ENCODE measurements around the gene NEK11.
A peak's percentile ranks its signal among the peaks of the same experiment; 100 is the strongest.
"Not testable (repeated sequence)": the region's sequence is repeated elsewhere in the genome, so short reads cannot be mapped to it uniquely, and the experiment has no call there.

The NEK11 gene

DNA sequence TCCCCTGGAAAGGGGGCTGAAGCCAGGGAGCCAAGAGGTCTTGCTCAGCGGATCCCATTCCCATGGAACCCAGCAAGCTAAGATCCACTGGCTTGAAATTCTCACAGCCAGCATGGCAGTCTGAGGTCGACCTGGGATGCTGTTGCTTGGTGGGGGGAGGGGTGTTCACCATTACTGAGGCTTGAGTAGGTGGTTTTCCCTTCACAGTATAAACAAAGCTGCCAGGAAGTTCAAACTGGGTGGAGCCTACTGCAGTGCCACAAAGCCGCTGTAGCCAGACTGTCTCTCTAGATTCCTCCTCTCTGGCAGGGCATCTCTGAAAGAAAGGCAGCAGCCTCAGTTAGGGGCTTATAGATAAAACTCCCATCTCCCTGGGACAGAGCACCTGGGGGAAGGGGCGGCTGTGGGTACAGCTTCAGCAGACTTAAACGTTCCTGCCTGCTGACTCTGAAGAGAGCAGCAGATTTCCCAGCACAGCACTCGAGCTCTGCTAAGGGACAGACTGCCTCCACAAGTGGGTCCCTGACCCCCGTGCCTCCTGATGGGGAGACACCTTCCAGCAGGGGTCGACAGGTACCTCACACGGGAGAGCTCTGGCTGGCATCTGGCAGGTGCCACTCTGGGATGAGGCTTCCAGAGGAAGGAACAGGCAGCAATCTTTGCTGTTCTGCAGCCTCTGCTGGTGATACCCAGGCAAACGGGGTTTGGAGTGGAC lies 15.8 kb downstream of the NEK11 start:
- DNase-seq: not testable (repeated sequence)

DNA sequence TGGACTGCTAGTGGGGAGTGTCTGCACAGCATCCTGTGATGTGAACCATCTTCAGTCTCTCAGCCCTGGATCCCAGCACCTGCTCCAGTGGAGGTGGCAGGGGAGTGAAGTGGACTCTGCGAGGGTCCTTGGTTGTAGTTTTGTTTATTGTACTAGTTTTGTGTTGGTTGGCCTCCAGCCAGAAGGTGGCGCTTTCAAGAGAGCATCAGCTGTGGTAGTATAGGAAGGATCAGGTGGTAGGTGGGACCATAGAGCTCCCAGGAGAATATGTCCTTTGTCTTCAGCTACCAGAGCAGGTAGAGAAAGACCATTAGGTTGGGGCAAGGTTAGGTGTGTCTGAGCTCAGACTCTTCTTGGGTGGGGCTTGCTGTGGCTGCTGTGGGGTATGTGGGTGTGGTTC lies 20.9 kb downstream of the NEK11 start:
- no peak for DNase-seq

DNA sequence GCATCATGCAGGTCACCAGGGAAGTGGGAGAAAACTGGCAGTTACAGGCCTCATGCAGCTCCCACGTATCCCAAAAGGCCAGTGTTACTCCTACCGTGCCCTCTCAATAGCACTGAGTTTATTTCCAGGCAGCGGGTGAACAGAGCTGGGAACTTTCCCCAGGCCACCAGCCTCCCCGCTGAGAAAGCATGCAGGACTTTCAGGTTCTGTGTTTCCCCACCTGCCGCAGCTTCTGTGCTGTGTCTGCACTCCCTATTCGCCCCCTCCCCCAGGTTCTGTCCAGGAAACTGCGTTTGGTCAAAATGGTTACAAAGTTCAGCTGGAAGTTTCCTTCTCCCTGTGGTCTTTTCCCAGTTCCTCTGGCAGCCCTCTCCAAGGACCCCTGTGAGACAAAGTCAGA lies 21.4 kb downstream of the NEK11 start:
- DNase-seq: no peak

DNA sequence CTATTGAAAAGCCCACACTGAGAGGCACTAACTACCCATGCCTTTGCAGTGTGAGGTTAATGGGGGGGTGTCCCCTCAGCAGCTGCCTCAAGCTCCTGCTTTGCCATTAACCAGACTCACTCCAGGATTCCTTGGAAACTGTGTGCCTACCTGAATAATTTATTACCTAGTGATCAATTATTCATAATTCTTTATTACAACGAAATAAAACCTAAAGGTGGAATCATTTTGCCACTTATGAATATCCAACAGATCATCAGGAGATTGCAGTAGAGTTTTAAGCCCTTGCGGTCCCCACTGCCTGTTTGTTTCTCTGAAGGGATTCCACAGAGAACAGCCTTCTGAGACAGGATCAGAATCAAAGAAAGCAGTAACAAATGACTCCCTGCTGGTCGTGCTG lies 23.3 kb downstream of the NEK11 start:
- DNase-seq: no peak

DNA sequence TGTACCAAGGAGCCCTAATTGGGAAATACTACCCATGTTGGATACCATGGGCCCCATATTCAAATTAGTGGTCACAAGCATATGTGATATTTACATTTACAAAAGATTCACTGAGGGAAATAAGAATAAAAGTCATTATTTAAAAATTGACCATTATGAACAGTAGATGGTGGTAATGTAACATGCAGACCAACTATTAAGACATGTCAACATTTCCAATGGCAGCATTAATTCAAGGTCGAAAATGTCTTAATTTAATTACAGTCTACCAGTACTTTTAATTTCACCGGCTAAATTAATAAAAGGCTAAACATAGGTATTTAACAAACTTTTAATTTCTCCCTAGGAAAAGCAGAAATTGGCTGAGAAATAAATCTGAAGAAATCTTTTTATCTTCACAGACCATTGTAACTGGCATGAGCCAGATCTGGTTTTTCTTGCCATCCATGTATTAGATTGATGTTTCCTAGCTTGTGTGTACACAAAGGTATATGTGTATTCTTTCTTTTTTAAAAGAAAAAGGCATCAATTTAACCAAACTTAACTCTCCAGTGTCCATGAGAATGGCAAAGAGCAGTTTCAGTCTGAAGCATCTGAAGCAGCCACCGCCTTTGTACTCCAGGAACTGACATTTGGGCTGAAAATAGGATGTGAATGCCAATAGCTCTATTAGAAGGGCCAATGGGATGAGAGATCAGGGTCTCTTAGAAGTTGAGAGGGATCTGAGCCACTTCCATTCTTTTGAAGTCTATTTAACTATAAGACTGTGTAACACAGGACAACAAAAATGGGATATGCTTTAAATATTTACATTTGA lies 26.6 kb downstream of the NEK11 start:
- DNase-seq: no peak

DNA sequence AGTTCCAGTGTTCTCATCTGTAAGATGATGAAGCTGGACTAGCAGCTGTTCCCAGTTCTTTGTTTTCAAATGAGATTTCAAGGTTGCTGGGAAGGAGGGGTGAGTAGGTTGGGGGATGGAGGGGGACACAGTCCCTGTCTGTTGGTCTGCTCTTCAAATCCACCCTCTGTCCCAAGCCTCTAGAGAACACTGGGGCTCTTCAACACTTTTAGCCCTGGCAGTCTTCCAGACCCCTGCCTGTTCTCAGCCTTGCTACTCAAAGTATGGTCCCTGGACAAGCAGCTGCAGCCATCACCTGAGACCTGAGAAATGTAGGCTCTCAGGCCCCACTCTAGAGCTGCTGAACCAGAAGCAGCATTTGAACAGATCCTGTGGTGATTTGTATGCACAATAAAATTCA lies 41.3 kb downstream of the NEK11 start:
- DNase-seq: no peak

DNA sequence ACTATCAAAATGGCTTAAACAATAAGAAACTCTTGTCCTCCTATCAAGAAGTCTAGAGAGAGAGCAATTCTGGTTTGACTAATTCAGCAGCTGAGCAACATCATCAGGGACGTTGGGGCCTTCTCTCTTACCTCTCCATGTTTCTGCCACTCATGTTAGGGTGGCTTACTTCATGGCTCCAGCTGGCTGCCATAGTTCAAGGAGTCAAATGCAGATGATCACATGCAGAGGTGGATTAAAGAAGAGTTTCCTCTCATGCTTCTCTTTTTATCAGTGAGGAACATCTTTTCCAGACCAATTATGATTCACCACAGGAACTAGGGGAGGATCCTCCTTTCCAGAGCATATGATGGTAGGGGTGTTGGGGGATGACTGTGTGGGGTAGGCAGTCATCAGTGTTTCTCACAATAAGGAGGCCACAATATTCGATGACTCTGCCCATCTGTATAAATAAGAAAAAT lies 45.5 kb downstream of the NEK11 start:
- DNase-seq: peak; percentile 28

DNA sequence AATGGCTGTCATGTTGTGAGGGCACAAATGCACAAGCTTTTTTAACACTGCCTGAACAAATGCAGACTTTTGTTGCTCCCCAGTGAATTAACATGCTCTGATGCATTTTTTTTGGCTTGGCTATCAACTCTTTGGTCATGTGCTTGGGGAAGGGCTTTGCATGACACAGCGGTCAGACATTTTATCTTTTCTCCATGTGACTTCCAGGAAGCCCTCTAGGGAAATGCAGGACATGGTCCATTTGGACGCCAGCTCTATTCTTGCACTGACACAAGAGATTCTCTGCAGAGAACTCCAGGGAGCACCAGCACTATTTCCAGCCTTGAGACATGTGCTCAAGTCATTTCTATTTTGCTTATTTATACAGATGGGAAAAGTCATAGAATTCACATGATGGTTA lies 46.2 kb downstream of the NEK11 start:
- no peak for DNase-seq

DNA sequence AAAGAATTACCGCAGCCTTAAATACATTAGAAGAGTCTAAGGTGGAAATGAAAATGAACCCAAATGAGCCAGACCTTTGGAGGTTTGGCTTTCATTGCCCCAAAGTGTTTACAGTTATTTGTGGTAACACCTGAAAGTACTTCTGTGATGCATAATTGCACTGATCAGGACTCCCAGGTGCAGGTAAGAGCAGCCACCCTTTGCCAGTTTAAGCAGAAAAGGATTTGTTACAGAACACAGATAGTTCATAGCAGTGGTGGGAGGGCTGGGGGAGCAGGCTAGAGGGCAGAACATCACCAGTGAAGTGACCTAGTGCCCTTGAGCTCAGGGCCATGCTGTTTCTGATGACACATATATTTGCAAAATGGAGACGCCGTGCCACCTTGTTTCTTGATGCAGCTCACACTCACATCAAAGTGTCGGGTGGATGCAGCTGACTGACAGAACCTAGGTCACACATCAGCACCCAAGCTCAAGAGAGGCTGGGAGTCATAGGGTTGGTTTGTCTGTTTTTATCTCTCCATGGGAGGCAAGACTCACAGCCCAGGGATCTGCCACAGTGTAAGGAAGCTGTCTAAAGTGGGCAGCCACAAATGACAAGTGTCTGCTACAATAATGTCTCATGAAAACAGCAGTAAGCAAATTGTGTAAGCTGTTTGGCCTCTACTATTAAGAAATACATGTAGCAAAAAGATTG lies 49.1 kb downstream of the NEK11 start:
- no peak for DNase-seq

DNA sequence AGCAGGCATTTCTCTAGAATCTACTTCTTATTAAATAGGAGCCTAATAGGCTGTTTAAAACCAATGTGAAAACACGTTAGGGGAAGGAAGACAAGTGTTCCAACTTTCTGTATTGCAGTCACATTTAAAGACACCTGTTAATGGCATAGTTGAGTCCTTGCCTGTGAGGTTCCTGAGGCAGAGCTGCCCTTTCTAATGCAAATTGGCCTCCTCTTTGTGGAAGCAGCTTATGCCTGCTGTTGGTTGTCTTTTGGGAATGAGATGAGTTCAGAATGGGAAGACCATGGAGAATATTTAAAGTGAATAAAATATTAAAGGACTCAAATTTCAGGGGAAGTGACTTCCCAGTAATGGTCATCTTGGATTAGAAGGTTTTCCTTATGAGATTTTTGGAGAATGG lies 51.2 kb downstream of the NEK11 start:
- no peak for DNase-seq

DNA sequence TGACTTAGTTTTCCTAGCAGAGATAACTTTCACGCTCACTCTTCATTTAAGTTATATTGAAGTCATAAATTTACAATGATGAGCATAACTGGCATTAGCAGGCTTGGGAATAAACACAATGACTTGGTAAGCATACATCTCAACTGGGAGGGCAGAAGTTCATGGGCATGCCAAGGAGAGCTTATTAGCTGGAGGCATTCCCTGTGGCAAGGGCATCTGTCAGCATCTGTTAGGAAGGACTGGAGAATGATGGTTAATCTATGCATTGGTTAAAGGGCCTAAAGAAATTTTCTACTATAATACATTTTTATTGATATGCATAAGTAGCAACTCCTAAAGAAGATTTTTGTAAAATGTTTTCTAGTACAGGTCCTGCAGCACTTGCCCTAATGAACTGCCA lies 52.4 kb downstream of the NEK11 start:
- DNase-seq: no peak

DNA sequence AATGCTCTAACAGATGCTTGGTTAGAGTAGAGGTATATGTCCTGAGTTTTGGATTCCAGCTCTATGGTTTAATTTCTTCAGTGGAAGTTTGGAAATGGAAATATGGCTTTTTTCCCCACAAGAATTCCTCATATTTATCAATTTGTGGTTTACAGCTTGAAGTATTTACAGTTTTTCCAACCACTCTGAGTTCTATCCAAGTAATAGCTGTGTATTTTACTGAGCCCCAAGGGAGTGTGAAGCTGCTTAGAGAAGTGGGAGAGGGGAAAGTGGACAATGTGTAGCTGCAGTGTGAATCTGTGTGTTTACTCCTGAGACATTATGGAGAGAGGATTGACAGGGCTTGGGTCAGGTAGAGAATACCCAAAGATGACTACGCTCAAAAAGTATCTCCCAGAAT lies 54.5 kb downstream of the NEK11 start:
- DNase-seq: no peak

DNA sequence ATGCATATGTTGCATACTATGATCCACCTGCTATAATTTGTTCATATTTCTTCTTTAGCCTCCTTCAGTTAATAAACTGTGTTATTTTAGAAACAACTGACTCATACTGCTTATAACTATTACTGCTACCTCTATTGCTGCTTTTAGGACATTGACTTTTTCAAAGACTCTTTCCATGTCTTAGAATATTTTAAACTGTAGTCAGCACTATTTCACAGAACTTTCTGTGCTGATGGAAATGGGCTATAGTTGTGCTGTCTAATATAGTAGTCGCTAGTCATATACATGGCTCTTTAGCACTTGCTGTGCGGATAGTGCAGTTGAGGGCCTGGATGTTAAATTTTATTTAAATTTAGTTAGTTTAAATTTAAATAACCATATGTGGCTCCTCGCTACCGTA lies 55.6 kb downstream of the NEK11 start:
- DNase-seq: no peak

DNA sequence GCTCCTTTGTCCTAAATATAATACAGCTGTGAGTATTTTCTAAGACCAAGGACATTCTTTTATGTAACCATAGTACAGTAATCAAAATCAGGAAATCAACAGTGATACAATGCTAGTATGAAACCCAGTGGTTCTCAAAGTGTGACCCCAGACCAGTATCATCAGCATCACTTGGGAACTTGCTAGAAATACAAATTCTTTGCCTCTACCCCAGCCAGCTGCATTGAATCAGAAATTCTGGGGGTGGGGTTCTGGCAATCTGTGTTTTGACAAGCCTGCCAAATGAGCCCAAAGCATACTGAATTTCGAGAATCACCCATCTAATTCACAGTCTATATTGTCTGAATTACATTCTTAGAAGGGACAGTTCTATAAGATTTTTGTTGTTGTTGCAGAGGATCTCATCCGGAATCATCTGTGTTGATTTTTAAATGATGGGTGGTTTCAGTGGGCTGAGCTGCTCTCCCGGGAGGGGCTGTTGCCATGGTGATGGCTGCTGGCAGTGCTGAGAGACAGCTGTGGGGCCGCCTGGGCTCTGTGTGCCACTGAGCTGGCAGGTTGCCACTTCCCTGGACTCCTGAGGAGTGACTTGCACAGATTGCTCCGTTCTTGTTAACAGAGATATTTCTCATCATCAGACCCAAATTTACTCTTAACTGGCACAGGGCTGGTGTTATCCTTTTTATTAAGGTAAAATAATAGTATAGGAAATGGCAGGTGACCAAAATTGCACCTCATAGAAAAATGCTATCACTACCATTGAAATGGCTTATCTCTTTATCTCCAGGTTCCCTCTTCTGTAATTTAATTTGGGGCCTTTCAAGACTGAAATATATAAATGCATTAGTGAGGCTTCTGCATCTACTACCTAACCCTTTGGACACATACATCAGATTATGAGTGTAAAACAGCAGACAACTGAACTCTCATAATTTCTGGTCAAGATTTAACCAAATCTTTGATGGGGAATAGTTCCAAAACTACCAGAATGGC lies 56.5 kb downstream of the NEK11 start:
- DNase-seq: no peak

DNA sequence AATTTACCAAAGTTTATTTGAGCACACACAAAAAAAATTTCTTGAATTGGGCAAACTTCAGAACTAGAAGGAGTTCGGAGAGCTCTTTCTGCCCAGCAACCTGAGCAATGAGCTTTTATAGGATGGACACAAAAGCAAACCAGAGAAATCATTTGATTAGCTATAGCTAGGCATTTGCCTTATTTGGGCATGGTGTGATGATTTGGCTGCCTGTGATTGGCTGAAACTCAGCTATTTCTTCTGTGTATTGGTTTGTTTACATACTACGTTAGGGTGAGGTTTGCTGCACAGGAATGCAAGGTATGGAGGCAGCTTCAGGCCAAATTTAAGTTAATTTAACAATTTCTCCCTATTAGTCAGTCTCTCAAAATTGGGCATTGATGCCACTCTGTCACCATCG lies 65.1 kb downstream of the NEK11 start:
- DNase-seq: no peak

DNA sequence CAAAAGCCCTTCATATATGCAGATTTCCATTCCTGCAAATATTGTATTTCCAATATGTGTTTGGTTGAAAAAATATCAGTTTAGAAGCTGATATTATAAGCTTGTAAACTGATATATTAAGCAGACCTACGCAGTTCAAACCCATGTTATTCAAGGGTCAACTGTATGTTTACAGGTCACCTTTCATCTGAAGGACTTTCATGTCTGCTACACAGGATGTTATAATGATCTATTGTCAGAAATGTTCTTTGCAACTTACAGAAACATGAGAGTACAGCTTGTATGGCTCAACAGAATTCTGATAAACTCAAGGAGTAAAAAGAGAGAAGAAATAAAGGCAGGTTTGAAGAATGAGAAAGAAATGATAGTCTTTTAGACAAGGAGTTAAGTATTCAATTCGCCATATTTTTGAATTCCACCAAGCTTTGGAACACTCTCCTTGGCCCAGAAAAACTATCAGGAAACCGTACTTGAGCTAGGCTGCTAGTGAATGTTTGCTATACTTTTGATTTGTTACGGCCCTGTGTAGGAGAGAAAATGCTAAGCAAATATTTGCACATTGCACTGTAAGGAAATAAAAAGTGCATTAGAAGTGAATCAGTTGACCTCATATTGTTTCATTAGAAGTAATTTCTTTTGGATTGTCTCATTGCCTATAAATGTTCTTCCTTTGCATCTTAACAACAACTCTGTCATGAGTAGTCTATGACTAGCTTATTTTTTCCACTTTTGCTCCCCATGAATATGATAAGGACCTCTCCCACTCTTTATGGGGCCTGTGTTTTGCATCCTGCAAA lies 81.2 kb downstream of the NEK11 start:
- no peak for DNase-seq

DNA sequence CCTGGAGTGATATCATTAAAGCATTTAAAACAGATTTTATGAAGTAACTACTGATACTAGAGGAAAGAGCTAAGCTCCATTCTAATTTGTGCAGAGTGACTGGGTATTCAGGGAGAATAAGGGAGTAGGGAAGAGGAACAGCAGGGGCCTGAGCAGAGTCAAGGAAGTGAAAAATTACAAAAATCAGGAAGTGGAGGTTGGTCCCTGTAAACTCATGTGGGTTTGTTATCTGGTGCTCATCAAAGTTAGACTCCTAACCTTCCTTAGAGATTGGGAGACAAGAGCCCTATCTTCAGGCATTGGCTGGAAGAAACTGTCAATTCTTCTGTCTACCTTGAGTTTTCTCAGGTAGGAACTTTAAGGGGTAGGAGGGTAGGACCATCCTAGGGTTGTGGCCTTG lies 82.5 kb downstream of the NEK11 start:
- no peak for DNase-seq

DNA sequence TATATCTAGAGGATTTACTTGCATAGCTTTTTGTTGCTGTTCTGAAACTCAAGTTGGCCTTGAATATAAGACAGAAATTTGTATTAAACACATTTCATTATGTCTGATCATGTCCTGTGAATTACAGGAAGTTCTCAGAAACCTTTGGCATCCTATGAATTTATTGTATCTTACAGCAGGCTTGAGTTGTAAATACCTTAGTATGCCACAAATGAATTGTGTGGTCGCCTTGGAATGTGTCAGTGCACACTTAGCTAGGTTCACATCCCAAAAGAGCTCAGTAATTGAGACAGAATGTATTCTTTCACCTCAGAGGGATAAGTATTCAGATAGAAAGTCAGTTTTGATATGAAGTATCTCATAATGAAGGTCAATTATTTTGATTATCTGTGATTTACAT lies 83.4 kb downstream of the NEK11 start:
- DNase-seq: no peak

DNA sequence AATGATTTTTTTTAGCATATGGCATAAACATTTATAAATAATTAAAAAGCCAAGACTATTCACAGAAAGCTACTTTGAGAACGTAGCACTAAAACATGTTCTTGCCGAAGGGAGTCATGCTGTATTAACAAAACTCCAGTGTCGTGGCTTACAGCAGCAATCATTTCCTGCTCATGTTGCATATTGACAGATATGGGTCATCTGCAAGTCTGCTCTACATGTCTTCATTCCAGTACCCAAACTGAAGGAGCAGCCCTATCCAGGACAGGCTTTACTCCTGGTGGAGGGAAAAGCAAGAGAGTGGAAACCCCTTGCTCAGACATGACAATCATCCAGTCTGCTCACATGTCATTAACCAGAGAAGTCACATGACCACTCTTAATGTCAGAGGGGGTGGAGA lies 87.6 kb downstream of the NEK11 start:
- DNase-seq: no peak

DNA sequence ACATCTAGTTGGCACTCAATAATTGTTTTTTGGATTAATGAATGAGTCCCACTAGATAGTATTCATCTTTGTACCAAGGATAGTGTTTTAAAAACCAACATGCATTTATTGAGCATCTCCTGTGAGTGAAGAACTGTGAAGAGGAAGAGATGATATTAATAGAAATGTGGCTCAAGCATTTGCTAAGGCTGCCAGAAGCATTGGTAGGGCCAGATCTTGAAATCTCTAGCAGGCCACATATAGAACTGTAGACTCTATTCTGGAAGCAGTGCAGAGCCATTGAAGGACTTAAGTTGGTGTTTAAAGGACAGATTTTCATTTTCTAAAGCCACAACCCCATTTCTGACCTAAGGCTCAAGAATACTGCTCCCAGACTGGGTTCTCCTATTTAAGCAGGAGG lies 99.0 kb downstream of the NEK11 start:
- no peak for DNase-seq

DNA sequence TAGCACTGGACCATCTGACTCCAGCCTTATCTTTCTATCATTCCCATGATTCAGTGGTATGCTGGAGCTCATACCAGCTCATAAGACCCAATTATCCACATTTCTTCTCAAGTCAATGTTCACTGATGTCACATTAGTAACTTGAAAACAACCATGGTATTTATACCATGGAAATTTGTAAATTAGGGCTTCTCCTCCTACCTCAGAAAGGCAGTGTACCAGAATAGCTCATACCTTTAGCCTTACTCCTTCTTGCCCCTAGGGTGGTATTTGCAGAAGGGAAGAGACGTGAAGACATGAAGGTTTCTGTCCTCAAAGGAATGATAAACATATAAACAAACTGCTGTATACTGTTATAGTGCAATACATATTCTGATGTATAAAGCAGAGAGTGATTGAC lies 114.2 kb downstream of the NEK11 start:
- DNase-seq: no peak

DNA sequence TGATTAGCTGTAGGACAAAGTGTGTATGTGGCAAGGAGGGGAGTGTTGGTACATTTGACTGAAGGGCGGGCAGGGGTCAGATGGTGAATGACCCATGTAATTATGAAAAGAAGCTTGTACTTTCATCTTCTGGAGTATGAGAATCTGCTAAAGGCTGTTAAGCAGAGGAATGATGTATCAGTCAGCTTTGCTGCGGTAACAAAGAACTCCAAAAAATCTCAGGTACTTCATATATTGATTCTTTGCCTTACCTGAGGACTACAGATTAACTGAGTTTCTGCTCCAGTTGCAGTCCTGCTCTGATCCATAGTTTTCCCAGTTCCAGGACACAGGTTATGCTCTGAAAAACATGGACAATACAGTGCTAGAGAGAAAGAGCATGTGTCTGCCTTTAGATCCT lies 115.1 kb downstream of the NEK11 start:
- DNase-seq: no peak

Measured in GDM1 (cell line).